ENCODE data around the gene TNNI2.

GRCh38 chr11:1844221-1845094 lies 5.7 kb downstream of the TNNI2 start:
- peak; percentile 8 to 60 for TF ChIP-seq POLR2A (IDR thresholded peaks at IDR 0.05)
- no peak for TF ChIP-seq CTCF (IDR thresholded peaks at IDR 0.05)
